Panc1 (cell line): ENCODE results near the gene NDUFB8.

Source experiments
- POLR2AphosphoS5 ChIP-seq: IDR thresholded peaks from 2 replicates; pipeline ENCODE4 v1.6.1; 2012; ENCODE audit warnings: mild to moderate bottlenecking, low read depth, low read length, moderate library complexity
- TF ChIP-seq, protein P1 (sequence below): fragments of 450-650 bp; IDR thresholded peaks from 2 replicates; pipeline ENCODE4 v1.5.1; 2017; ENCODE audit warnings: mild to moderate bottlenecking

GRCh38 chr10:100508691-100509150 is 20.9 kb downstream of the NDUFB8 start:
- TF ChIP-seq, protein P1, sequence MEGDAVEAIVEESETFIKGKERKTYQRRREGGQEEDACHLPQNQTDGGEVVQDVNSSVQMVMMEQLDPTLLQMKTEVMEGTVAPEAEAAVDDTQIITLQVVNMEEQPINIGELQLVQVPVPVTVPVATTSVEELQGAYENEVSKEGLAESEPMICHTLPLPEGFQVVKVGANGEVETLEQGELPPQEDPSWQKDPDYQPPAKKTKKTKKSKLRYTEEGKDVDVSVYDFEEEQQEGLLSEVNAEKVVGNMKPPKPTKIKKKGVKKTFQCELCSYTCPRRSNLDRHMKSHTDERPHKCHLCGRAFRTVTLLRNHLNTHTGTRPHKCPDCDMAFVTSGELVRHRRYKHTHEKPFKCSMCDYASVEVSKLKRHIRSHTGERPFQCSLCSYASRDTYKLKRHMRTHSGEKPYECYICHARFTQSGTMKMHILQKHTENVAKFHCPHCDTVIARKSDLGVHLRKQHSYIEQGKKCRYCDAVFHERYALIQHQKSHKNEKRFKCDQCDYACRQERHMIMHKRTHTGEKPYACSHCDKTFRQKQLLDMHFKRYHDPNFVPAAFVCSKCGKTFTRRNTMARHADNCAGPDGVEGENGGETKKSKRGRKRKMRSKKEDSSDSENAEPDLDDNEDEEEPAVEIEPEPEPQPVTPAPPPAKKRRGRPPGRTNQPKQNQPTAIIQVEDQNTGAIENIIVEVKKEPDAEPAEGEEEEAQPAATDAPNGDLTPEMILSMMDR: peak; percentile 88
- TF ChIP-seq POLR2AphosphoS5: no peak
